T-helper 9 cell (primary cell): ENCODE measurements around the gene TMTC1.

Experiments
- DNase-seq: peaks from one replicate; pipeline ENCODE4 v3.0.0-alpha.2; 2020

TMTC1 gene

DNA sequence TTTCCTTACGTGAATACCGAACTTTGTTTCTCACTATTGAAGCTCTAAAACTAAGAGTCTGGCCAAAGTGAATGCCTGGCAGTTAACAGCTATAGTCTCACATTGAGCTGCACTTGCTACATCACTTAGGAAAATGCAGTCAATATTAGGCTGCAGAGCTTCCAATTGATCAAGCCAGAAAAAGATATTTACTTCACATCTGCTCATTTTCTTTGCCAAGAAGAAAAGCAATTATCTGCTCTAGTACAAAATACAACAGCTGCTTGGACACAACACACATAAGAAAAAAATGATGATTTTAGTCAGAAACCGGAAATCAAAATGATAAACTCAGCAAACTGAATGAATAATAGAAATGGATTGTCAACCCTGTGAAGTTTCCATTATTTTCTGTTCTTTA lies 45.4 kb downstream of the TMTC1 start:
- no peak for DNase-seq

DNA sequence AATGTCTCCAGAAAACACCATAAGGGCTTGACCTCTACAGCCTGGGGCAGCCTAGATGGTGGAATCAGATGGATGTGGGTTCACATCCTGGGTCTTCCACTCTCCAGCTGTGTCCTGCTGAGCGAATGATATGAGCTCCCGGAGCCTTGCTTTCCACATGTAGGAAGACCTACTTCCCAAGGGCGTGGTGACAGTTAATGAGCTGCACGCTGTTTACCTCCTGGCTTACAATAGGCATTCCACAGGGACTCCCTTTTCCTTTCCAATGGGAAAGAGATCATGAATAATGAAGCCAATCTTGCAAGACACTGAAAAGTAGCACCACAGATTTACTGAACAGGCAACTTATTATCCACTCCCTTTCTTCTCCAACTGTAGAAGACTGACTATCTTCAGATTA lies 46.1 kb downstream of the TMTC1 start:
- no peak for DNase-seq

DNA sequence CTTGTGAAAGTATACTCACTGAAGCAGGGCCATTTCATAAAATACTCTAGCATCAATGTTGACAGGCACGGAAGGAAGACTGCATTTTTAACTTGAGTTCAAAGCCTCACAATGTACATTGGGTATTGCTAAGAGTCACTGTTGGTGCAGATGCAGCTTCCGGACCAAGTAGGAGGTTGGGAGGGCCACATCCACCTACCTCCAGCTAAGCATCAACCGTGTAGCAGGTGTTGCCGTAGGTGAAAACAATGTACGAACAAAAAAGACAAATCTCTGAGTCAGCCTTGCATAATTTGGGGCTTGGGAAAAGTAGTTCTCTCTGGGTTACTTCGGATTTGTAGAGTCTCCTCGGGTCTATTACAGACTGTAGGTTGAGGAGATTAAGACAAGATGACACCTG lies 48.1 kb downstream of the TMTC1 start:
- DNase-seq, result no peak

DNA sequence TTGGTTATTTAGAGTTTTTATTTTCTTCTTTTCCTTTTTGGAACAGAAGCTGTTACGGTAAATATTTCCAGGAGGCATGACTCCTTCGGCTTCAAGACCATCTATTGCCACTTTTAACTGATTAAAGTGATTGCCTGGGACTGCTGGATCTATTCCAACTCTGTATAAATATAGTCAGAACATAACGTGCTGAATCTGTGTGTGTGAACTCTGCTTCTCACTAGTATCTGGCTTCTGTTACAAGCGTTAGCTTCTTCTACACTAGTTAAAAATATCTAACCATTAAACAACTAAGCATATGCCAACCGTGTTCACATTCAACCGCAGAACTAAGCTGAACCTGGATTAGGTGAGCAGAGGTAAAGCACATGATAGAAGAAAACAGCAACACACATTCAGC lies 49.0 kb downstream of the TMTC1 start:
- DNase-seq, result no peak

DNA sequence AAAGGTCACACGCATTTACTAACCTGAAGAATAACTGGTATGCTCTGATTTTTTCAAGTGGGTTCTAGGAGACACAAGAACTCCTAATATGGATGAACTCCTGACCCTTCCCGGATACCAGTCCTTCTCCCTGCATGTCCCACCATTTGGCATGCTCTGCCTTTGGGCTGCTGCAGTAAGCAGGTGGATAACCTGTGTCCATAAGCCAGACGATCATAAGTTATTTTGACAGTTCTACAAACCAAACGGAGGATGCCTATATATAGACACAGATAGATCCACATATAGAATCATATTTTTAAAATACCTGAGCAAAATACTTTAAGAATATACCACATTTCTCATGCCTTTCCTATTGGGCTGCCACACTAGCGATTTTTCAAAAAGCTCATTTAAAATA lies 49.4 kb downstream of the TMTC1 start:
- DNase-seq, result no peak

DNA sequence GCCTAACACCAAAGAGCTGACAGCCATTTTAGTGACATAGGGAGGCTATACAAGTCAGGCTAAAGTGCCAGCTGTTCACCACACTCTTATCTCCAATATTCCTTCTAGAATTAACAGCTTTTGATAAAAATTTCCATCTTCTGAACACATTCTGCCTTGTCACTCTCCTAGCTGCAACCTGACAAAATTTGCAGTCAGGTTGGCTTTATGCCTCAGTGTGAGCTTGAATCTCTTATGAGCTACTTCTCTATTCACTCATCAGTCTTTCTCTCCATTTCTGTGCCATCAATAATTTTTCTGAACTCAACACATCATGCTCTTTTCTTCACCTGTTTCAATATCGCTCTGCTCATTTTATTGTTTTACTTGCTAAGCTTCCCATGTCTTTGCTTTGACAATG lies 50.2 kb downstream of the TMTC1 start:
- DNase-seq, result no peak

DNA sequence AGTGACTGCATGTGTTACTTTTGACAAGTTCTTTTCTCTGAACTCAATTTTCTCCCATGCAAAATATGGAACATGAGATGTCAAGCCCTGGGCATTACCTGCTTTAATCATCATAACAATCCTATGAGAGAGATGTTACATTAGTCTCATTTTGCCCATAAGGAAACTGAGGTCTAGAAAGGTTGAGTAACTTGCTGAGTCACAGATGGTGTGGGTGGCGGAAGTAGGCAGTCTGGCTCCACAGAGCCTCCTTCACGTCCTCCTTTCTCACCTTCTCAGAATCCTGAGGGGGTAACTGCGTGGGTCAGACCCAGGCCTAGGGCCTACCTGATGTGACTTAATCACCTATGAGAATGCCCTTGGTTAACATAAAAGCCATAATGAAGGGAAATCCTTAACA lies 50.7 kb downstream of the TMTC1 start:
- no peak for DNase-seq

DNA sequence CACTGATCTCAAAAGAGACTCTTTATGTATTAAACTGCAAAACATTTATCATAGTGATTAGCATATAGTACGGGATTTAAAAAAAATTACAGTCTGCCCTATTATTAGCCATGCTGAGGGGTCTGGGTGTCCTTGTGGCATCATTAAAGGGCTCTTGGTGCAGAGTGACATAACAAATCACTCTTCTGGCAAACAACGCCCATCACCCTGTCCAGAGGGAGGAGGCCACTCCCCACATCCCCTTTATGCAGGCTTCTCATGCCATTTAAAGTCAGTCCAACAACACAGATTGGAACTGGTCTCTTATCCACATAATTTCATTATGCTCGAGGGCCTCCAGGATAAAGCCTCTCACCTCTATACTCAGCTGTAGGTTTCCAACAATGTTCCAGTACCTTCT lies 51.1 kb downstream of the TMTC1 start:
- DNase-seq, result no peak

DNA sequence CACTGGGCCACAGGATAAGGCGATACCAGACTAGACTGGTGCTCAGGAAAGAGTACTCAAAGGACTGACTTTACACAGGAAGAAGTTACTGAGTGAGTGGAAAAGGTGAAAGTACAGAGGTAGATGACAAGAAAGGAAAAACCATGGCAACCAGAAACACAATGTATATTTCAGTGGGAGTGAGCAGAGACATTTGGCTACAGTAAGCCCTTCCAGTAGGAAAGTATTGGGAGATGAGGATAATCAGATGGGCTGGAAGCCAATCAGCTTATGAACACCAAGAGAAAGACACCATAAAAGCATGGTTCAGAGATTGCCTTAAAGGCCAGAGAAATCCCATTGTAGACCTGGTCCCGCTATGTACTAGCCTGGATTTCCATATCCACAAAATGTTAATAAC lies 51.6 kb downstream of the TMTC1 start:
- DNase-seq, result no peak

DNA sequence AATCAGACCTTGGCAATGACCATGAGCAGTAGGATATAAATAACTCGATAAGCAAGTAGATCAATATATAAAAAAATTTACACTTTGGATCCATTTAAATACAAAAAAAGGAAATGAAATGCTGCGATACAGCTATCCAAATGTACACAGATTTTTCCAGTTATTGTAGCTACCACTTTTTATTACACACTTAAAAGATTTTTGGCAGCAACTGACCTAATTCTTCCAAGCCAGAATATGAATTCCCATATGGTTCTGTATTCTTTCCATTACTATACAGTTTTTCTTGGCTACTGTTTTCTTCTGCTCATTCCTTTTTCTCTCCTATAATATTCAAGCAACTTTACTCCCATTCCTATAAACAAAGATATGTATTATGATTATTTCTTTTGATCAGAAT lies 52.2 kb downstream of the TMTC1 start:
- no peak for DNase-seq

DNA sequence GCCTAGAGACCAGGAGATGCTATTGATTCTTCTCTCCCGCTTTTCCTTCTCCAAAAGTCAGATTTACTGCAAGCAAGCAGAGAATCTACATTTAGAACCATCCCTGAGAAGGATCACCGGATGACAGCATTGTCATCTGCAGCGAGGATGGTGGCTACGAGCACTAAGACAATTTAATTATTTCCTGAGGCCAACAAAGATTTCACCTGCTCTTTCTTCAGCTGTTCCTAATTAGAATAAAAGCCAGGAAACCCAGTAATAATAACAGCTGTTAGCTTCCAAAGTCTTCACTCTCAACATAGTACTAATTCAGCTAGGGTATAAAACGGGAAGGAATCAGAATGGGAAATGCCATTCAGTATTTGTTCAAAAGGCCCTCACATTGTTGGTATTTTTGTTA lies 53.3 kb downstream of the TMTC1 start:
- no peak for DNase-seq

DNA sequence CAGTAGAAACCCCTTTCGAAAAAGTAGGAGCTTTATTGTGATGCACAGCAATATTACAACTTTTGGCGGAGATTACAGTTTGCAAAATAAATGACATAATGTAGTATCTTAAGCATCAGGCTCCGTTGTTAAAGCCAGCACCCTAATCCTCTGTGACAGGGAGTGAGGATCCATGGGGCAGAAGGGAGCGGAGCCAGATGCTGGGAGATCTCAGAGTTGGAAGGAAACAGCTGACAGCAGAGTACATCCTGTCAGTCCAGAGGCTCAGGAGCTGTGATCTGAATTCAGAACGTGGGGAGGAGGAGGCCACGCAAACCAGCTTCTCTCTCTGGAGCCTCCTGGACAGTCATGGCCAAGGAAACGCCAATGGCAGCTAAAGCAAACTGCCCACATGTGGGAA lies 55.7 kb downstream of the TMTC1 start:
- no peak for DNase-seq

DNA sequence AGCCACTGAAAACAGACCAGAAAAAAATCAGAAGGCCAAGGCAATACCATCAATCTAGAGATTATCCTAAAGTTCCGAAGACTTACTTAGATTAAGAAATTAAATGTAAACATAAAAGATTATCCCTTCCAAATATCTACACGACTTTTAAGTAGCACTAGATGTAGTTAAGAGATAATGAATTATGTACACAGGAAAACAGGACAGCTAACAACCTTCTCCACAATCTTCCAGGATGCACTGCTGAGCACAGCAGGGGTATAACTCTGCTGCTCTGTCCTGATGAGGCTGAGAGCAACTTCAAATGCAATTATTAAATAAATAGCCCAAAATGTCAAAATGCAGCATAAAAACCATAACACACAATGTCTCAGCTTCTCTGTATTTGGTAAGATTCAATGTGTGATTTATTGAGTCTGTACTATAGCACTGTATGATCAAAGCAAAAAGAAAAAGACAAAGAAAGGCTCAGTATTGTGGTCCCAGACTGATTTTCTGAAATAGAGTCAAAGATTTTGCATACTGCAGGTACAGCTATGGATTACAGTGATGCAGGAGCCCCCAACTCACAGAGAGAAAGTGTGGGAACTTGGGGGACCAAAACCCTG lies 56.9 kb downstream of the TMTC1 start:
- DNase-seq, result no peak

DNA sequence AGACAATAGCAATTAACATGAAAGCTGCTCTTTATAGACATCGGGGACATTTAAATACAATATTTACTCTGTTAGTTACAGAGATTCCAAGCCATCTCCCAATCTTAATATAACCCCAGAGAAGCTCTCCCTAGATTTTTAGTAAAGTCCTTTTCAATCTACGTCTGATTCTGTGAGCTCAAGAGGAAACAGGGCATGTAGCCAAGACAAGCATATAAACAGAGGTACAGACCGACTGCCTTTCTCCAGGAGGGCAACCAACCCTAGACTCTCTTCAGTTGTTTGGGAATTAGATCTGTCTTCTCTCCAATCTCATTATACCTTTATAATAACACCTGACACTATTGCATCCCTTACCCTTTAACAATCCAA lies 57.4 kb downstream of the TMTC1 start:
- DNase-seq, result no peak

DNA sequence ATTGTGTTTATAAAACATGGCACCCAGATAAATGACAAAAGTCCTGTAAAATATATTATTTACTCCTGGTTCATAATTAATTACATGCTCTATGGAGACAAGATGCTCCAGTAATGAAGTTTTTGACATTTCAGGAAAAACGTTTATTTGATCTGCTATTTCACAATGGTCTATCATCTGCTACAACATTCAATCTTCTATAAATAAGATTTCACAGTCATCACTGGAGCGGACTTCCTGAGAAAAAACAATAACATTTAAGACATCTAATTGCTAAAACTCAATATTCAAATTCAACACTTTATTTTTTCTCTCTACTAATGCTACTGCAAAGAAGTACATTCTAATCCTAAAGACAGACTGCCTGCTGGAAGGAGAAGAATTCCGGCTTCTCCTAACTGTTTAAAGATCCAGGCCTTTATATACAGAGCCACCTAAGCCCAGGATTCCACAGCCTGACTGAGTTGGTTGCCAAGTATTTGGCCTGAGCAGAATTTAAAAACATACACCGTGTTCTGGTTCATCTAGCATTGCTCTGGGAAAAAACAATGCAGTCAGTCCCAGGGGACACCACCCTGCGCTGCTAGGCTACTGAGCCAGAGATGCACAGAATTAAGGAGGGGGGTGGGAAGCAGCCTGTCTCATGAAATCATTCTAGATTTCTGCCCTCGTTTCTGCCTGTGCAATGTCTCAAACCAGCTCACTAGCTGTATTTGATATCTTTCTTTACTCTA lies 58.0 kb downstream of the TMTC1 start:
- no peak for DNase-seq

DNA sequence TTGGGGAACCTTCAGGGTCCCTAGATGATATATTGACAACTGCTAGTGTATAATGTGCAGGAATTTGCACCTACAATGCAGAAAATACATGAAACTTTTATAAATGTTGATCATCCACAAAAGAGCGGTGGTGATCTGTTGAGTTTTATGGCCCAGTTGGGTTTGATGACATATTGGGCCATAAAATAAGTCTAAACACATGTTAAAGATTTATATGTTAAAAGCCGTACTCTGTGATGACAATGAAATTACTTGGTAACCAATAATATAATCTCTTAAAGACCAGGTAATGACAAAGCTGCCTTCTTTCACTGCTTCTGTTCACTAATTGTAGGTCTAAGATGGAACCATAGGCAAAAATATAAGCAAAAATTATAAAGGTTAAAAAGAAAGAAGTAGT lies 61.6 kb downstream of the TMTC1 start:
- DNase-seq, result no peak

DNA sequence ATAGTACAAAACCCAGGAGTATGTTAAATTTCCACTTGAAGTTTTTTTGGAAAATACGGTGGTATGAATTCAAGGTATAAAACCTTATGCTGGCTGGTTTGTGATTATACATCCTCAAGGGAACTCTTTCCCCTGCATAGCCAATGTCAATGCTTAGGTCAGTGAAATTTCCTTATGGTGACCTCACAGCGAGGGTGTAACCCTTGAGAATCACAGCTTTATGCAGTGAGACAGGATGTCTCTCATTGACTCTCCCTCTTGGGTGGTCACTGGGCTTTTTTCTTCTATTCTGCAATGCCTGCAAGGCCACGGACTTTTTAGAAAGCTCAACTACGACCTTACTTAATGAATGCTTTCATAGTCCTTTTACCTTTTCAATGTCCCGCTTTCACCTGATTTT lies 64.4 kb downstream of the TMTC1 start:
- no peak for DNase-seq

DNA sequence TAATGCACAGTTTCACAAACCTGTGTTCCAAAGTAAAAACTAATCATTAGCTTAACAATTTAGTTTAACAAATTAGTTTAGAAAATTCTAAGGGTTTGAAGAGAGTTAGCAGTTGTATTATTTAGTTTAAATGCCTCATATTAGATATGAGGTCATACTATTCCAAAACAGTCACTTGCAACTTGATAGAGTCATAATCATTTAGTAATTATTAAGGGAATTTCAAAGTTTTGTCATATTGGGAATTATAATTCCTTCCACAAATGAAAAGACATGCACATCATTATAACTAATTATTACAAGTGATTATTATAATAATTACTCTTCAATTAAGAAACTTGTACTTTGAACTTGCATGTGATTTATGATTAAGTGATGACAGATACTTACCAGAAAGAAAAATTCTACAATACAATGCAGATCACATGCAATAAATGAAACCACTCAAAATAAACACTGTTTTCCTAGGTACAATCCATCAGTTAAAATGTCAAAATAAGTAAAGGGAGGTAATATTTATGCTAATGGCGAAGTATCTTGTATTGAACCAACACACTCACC lies 66.1 kb downstream of the TMTC1 start:
- no peak for DNase-seq

DNA sequence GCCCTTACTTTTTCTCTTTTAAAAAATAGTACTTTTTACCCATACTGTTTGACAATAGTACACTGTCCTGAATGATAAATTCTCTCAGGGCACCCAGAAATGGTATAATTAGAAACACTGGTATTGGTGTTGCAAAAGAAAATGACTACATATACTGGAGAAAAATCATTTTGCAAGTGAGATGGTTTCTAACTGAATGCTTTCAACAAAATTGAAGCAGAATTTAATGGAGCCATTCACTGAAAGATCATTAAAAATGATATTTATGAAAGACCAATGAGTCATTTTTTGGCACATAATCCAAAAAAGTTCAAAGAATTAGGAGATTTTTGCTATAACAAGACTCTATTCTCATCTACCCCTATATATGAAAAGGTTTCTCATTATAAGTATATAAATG lies 68.8 kb downstream of the TMTC1 start:
- no peak for DNase-seq

DNA sequence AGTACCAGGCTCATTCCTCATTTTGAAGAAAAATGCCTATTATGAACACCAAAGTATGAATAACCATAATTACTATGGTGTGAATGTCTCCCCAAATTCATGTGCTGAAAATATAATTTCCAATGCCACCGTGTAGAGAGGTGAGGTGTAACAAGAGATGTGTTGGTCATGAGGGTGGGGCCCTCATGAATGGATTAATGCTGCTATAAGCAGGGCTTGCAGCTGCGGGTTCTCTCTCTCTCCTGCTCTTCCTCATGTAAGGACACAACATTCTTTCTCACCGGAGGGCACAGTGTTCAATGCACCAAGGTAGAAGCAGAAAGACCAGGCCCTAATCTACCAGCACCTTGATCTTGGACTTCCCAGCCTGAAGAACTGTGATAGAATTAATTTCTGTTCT lies 70.0 kb downstream of the TMTC1 start:
- DNase-seq, result no peak

DNA sequence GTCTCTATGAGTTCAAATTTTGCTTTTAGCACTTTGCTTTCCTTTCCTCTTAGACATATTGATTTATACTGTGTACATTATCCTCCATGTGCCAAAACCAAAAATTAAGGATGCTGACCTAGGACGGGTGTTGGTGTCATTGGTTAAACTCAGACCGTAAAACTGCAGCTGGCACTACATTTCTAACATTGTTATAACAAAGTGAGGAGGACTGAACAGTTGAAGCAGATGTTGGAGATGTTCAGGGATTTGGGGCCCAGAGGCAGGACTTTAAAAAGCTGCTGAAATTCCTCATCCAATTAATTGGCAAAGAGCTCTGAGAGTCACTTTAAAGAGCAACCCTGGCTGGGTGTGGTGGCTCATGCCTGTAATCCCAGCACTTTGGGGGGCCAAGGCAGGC lies 72.4 kb downstream of the TMTC1 start:
- no peak for DNase-seq

DNA sequence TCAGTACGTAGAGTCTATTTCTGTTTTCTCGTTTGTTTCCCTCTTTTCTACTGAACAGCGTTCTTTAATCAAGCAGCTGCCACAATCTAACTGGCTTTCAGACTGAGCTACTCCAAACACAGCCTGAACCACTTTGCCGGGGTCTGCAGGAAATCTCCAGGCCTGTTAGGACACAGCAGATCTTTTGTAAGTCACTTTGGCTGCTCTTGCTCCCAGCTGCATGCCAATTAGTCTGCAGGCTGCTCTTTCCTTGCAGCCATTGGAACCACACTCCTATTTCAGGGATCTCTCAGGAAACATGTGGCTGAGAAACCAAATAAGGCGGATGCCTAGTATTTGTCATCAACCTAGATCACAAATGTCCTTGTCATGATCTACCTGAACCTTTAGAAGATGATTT lies 73.6 kb downstream of the TMTC1 start:
- no peak for DNase-seq

DNA sequence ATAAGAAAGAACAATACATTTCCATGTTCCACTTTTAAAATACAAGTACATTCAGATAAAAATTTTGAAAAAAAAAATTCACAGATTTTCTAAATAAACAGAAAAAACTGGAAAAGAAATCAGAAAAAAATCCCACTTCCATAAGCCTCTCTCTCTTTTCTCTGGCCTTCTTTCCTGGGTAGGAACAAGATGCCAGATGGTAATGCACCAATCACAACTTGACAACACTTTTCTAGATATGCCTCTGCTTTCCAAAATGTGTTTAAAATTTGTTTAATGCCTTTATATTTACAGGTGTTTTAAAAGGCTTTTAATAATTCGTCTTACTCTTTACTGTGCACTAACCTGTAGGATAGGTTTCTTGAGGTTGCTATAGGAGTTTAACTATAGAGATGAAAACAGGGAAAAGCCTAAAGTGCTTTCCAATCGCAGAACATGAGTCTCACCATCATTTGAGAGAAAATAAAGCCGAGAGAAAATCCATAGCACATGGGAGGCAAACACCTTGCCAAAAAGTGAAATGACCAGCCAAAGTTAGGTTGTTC lies 74.2 kb downstream of the TMTC1 start:
- DNase-seq, result no peak

DNA sequence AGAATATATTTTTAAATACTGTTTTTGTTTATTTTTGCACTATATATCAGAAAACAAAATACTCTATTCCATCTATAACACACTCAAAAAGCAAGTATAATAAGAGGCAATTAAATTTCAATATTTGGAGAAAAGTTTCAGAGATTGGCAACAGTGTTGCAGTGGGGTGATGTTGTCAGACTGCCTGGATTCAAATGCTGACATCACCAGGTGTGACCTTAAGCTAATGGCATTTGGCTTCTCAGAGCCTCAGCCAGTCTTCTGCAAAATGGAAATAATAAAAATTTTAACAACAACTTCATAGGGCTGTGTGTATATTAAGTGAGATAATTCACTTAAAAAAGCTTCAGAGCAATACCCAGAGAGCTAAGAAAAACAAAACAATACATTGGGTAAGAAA lies 74.7 kb downstream of the TMTC1 start:
- no peak for DNase-seq

DNA sequence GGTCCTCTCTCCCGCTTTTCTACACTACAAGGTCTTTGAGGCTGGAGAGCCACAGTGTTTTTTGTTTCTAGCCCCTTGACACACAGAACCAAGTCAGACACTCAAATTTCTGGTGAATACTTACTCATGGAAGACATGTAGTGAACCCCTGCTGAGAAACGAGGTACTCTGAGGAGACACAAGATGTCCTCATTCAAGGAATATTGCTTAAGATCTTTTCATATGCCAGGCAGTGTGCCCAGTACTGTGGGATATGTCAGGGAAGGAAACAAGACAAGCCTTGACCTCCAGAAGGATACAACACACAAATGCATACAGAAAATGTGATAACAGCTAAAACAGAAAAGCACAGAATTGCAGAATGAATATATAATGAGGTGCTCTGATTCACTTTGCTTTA lies 75.9 kb downstream of the TMTC1 start:
- DNase-seq, result no peak
